RPMI7951 (cell line): ENCODE results near the gene RWDD2A. TPM values are rescaled to one million over a fixed set of nuclear protein-coding genes. Genes with fewer than 3 reads are reported as not detected.
A peak's percentile ranks its signal among the peaks of the same experiment; 100 is the strongest.

Experiments
- DNase-seq: peaks from one replicate; pipeline ENCODE4 v3.0.0-alpha.2; 2012; ENCODE audit warnings: low read depth
- total RNA-seq: library from RNA; depleted of rRNA; stranded (reverse); fragments of >200 nt; shearing (Covaris generic); gene quantifications from 2 replicates; pipeline ENCODE4 v1.2.3, GENCODE V29; 2014; rRNA removed

RWDD2A gene
- total RNA-seq, 1 experiment from 2014 or later, result 2.9 TPM

- DNase-seq, result no peak
Observed at GRCh38 chr6:83198486-83199172, 5.5 kb downstream of the RWDD2A start.

GRCh38 chr6:83199173-83199862 is 6.2 kb downstream of the RWDD2A start:
- no peak for DNase-seq

- peak; percentile 85 for DNase-seq
Observed at GRCh38 chr6:83199863-83200225, 6.7 kb downstream of the RWDD2A start.

GRCh38 chr6:83202031-83202430 is 8.9 kb downstream of the RWDD2A start:
- DNase-seq, result no peak

GRCh38 chr6:83215131-83216047 is 22.2 kb downstream of the RWDD2A start:
- DNase-seq, result peak; percentile 73

GRCh38 chr6:83216806-83217205 is 23.6 kb downstream of the RWDD2A start:
- no peak for DNase-seq

GRCh38 chr6:83218646-83219045 is 25.5 kb downstream of the RWDD2A start:
- no peak for DNase-seq

- no peak for DNase-seq
Observed at GRCh38 chr6:83220121-83220520, 27.0 kb downstream of the RWDD2A start.

GRCh38 chr6:83221276-83221675 is 28.1 kb downstream of the RWDD2A start:
- DNase-seq, result no peak

GRCh38 chr6:83221889-83222479 is 28.8 kb downstream of the RWDD2A start:
- peak; percentile 50 for DNase-seq

GRCh38 chr6:83226517-83226916 is 33.4 kb downstream of the RWDD2A start:
- no peak for DNase-seq

GRCh38 chr6:83231146-83231545 is 38.0 kb downstream of the RWDD2A start:
- no peak for DNase-seq

- DNase-seq, result no peak
Observed at GRCh38 chr6:83247471-83247870, 54.3 kb downstream of the RWDD2A start.

Other genes with a start within 250 kb of the RWDD2A start
- 5.2 and 5.8 TPM in 2 replicates for gene UBE3D, start 127.5 kb upstream of the RWDD2A start, total RNA-seq
- gene DOP1A, start 125.7 kb upstream of the RWDD2A start, total RNA-seq, result 9.2 and 15.4 TPM in 2 replicates
- 66.7 and 85.9 TPM in 2 replicates for gene PGM3, start 92 bp upstream of the RWDD2A start, total RNA-seq
- gene ME1, start 237.7 kb downstream of the RWDD2A start, total RNA-seq, result 18.8 and 18.9 TPM in 2 replicates